Upper lobe of left lung (tissue), 6 donors: Measurements from ENCODE around the gene TSHZ2. TPM values are rescaled to one million over a fixed set of nuclear protein-coding genes. Genes with fewer than 3 reads are reported as not detected.
A peak's percentile ranks its signal among the peaks of the same experiment; 100 is the strongest.

Source experiments
- ATAC-seq, 2 donors: fragments of 200-7000 bp; cut with Tn5 transposase; one replicate each; pipeline ENCODE4 v1.9.1; 2022; ENCODE audit warnings: mild to moderate bottlenecking in 2 of 2, moderate library complexity in 2 of 2; ENCODE audit not compliant: low FRiP score in 2 of 2
- DNase-seq, 2 donors: peaks; one replicate each; pipeline ENCODE4 v3.0.0-alpha.2; 2019 to 2020
- H3K27ac ChIP-seq, 4 donors: fragments of 200-600 bp; sonication (generic); one replicate each; pipeline ENCODE4 v1.5.1; 2016 to 2019
- H3K27me3 ChIP-seq, 4 donors: fragments of 200-600 bp; sonication (generic); one replicate each; pipeline ENCODE4 v1.5.1; 2017 to 2019
- H3K36me3 ChIP-seq, 4 donors: fragments of 200-600 bp; sonication (generic); one replicate each; pipeline ENCODE4 v1.5.1; 2016 to 2019
- H3K4me1 ChIP-seq, 4 donors: fragments of 200-600 bp; sonication (generic); one replicate each; pipeline ENCODE4 v1.5.1; 2018 to 2019
- H3K4me3 ChIP-seq, 4 donors: fragments of 200-600 bp; sonication (generic); one replicate each; pipeline ENCODE4 v1.5.1; 2017 to 2019; ENCODE audit warnings: mild to moderate bottlenecking in 2 of 4, moderate library complexity in 1 of 4
- H3K9me3 ChIP-seq, 4 donors: fragments of 200-600 bp; sonication (generic); one replicate each; pipeline ENCODE4 v1.5.1; 2018 to 2019
- CTCF ChIP-seq, 6 experiments: fragments of 450-650 bp in 4 of 6; fragments of 200-600 bp in 2 of 6; sonication (generic) in 2 of 6; IDR thresholded peaks; one replicate each; pipeline ENCODE4 v1.5.1; 2016 to 2019; ENCODE audit warnings: antibody characterized with exemption in 6 of 6
- EP300 ChIP-seq, 4 donors: sonication (generic); formaldehyde crosslinking; IDR thresholded peaks; one replicate each; pipeline ENCODE4 v1.5.1; 2017; ENCODE audit warnings: antibody characterized with exemption in 4 of 4, control low read depth in 2 of 4
- POLR2A ChIP-seq, 4 donors: fragments of 450-650 bp; IDR thresholded peaks; one replicate each; pipeline ENCODE4 v1.5.1; 2016 to 2017; ENCODE audit warnings: antibody characterized with exemption in 4 of 4, mild to moderate bottlenecking in 2 of 4
- POLR2AphosphoS5 ChIP-seq, 2 donors: sonication (generic); formaldehyde crosslinking; IDR thresholded peaks; one replicate each; pipeline ENCODE4 v1.5.1; 2017; ENCODE audit warnings: antibody characterized with exemption in 2 of 2
- WGBS, 2 donors: methylation state at CpG; one replicate each; pipeline ENCODE4 v1.1.5; 2017 to 2018; 5-methylcytosine and 5-hydroxymethylcytosine counted together
- total RNA-seq, 6 donors: library from RNA; depleted of rRNA in 4 of 6; stranded (reverse); fragments of >200 nt in 4 of 6; gene quantifications; one replicate each; pipeline versions ENCODE4 v1.1.0 to v1.2.1, GENCODE V29; 2016 to 2021
- donor health status: DM: no; HTN: no; CAD: no; lungs with moderate emphysema.
- donor health status: DM: no; HTN: yes; CAD: no; lungs with severe emphysema.

TSHZ2 gene
- total RNA-seq, 6 donors from 2014 or later, result 1.8 to 10.0 (median 3.2) TPM

GRCh38 chr20:53028337-53029007, 56.3 kb downstream of the TSHZ2 start:
- Histone ChIP-seq H3K36me3 (no peaks in the 10 kb centered on the region), H3K9me3 (no peaks in the 10 kb centered on the region), H3K27ac (no peak overlapping the region), H3K4me1 (no peaks in the 10 kb centered on the region), H3K27me3 (no peaks in the 10 kb centered on the region), H3K4me3 (no peak overlapping the region)
- ATAC-seq (no peak), DNase-seq (no peak)
- TF ChIP-seq CTCF (IDR thresholded peaks at IDR 0.05), result no peak
- TF ChIP-seq EP300 (IDR thresholded peaks at IDR 0.05), result no peak
- no peak for TF ChIP-seq POLR2A (IDR thresholded peaks at IDR 0.05)
- TF ChIP-seq POLR2AphosphoS5 (IDR thresholded peaks at IDR 0.05), result no peak
- WGBS, 2 donors, result 84 to 87% methylated on average over 6 of the region's 6 CpGs

GRCh38 chr20:53030061-53030460, 57.9 kb downstream of the TSHZ2 start:
- no peaks in the 10 kb centered on the region for H3K9me3 ChIP-seq
- no peaks in the 10 kb centered on the region for H3K27me3 ChIP-seq
- H3K4me3 ChIP-seq, result no peak overlapping the region
- no peak for DNase-seq
- WGBS, 2 donors, result 55 to 80% methylated on average over 3 of the region's 3 CpGs
- H3K36me3 ChIP-seq, result no peaks in the 10 kb centered on the region
- no peak overlapping the region for H3K27ac ChIP-seq
- no peak for ATAC-seq
- TF ChIP-seq POLR2A (IDR thresholded peaks at IDR 0.05) (no peak), POLR2AphosphoS5 (IDR thresholded peaks at IDR 0.05) (no peak), EP300 (IDR thresholded peaks at IDR 0.05) (no peak), CTCF (IDR thresholded peaks at IDR 0.05) (no peak)
- no peaks in the 10 kb centered on the region for H3K4me1 ChIP-seq

- H3K4me3 ChIP-seq, result no peak overlapping the region
- H3K27me3 ChIP-seq, result no peaks in the 10 kb centered on the region
- no peaks in the 10 kb centered on the region for H3K36me3 ChIP-seq
- H3K4me1 ChIP-seq, result no peaks in the 10 kb centered on the region
- H3K9me3 ChIP-seq, result no peaks in the 10 kb centered on the region
- DNase-seq (no peak), ATAC-seq (peak in 1 of 2 donors; percentile 3)
- TF ChIP-seq EP300 (IDR thresholded peaks at IDR 0.05), result no peak
- TF ChIP-seq CTCF (IDR thresholded peaks at IDR 0.05), result no peak
- TF ChIP-seq POLR2A (IDR thresholded peaks at IDR 0.05), result no peak
- TF ChIP-seq POLR2AphosphoS5 (IDR thresholded peaks at IDR 0.05), result no peak
- no peak overlapping the region for H3K27ac ChIP-seq
- WGBS, 2 donors, result 85 to 92% methylated on average over 11 of the region's 11 CpGs
Measured at GRCh38 chr20:53032046-53032445, 59.9 kb downstream of the TSHZ2 start.

- Histone ChIP-seq H3K4me3 (no peak overlapping the region), H3K27me3 (no peaks in the 10 kb centered on the region)
Measured at GRCh38 chr20:53032478-53032932, 60.3 kb downstream of the TSHZ2 start.

More at GRCh38 chr20:53032478-53032932, 60.3 kb downstream of the TSHZ2 start:
- no peaks in the 10 kb centered on the region for H3K36me3 ChIP-seq
- peak in 1 of 2 donors; percentile 93 for ATAC-seq
- TF ChIP-seq POLR2AphosphoS5 (IDR thresholded peaks at IDR 0.05) (no peak), EP300 (IDR thresholded peaks at IDR 0.05) (no peak), CTCF (IDR thresholded peaks at IDR 0.05) (no peak), POLR2A (IDR thresholded peaks at IDR 0.05) (no peak)
- no peak for DNase-seq
- no peaks in the 10 kb centered on the region for H3K9me3 ChIP-seq
- 77 to 78% methylated on average over 5 of the region's 5 CpGs for WGBS, 2 donors
- no peak overlapping the region for H3K27ac ChIP-seq
- no peaks in the 10 kb centered on the region for H3K4me1 ChIP-seq
